GM10248 (cell line): ENCODE data around the gene ACTR8.

Source experiments
- CTCF ChIA-PET: fragments of 300-600 bp; sonication (Branson Sonifier 250); formaldehyde crosslinking; extraction: SDS; loops from one replicate; lab custom pipeline; 2021; ENCODE audit warnings: antibody characterized with exemption; lab: Yijun Ruan, JAX
- POLR2A ChIA-PET: fragments of 350-650 bp; sonication (Branson Sonifier 250); formaldehyde crosslinking; extraction: SDS; loops from one replicate; lab custom pipeline; 2020; ENCODE audit warnings: antibody characterized with exemption; lab: Yijun Ruan, JAX
- DNase-seq: peaks from one replicate; pipeline ENCODE4 v3.0.0; 2012; ENCODE audit errors: extremely low spot score
- CTCF ChIP-seq: IDR thresholded peaks from 2 replicates; pipeline ENCODE4 v1.5.1; 2012; ENCODE audit warnings: mild to moderate bottlenecking, low read depth; ENCODE audit errors: extremely low read depth, missing control alignments, control extremely low read depth

ACTR8 gene

GRCh38 chr3:53819163-53819868, 62.6 kb downstream of the ACTR8 start:
- TF ChIP-seq CTCF = no peak
- DNase-seq = no peak

GRCh38 chr3:53818221-53819162, 63.5 kb downstream of the ACTR8 start:
- ChIA-PET POLR2A (no interaction called here), CTCF (no interaction called here)
- no peak for TF ChIP-seq CTCF

More at GRCh38 chr3:53819163-53819868, 62.6 kb downstream of the ACTR8 start:
- ChIA-PET POLR2A (no interaction called here), CTCF (no interaction called here)

GRCh38 chr3:53817809-53818208, 64.1 kb downstream of the ACTR8 start:
- CTCF ChIA-PET = no interaction called here
- TF ChIP-seq CTCF = no peak
- no peak for DNase-seq
- POLR2A ChIA-PET = no interaction called here

More at GRCh38 chr3:53818221-53819162, 63.5 kb downstream of the ACTR8 start:
- no peak for DNase-seq

GRCh38 chr3:53817211-53817610, 64.7 kb downstream of the ACTR8 start:
- no peak for DNase-seq
- POLR2A ChIA-PET = no interaction called here
- CTCF ChIA-PET = no interaction called here
- TF ChIP-seq CTCF = no peak
